Measurements from ENCODE around the gene ETS1.

The ETS1 gene

GRCh38 chr11:128540469-128540868 lies 46.9 kb downstream of the ETS1 start:
- DNase-seq (ENCODE audit: low read depth): no peak

DNA sequence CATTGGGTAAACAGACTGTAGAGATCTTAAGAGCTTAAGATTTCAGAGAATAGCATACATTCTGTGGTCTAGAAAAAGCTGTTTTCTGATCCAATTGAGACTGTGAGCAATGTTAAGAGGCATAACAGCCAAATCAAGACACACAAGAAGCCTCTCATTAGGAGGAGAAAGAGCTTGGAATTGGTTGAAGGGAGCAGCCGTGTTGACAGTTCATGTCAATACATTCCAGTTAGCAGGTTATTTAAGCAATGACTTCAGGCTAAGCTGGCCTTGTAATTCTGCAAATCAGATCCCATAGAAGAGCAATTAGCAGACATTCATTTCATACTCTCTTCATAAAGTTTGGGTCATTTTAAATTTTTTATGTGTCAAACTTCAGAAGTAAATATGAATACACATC lies 50.9 kb downstream of the ETS1 start:
- DNase-seq (ENCODE audit: low read depth): no peak

- DNase-seq (ENCODE audit: low read depth): no peak
Observed at GRCh38 chr11:128535468-128536457, 51.6 kb downstream of the ETS1 start.

GRCh38 chr11:128533472-128533871 lies 53.9 kb downstream of the ETS1 start:
- DNase-seq (ENCODE audit: low read depth): no peak

DNA sequence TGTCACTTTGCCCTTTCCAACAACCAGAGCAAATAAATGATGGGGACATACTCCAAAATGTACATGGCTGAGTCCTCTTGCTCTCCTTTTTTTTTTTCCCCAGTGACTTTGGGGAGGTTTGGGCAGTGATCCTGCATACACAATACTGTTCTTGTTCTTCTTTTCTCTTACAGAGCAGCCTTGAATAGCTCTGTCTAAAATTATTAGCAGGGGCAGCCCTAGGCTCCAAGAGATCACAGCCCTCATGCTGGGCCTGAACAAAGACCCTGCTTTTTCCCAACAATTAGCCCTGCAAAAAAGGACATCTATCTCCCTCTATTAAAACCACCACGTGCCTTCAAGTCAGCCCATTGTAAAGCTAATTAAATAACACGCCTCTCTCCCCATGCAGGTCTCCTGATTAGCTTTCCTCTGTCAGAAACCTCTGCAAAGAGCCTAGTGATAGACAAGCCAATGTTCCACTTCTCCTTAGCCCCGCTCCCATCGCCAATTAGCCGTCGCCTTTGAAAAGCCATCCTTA lies 54.7 kb downstream of the ETS1 start:
- DNase-seq (ENCODE audit: low read depth): no peak

- DNase-seq (ENCODE audit: low read depth): no peak
Observed at GRCh38 chr11:128532016-128532571, 55.3 kb downstream of the ETS1 start.

GRCh38 chr11:128531588-128531987 lies 55.8 kb downstream of the ETS1 start:
- no peak for DNase-seq (ENCODE audit: low read depth)

DNA sequence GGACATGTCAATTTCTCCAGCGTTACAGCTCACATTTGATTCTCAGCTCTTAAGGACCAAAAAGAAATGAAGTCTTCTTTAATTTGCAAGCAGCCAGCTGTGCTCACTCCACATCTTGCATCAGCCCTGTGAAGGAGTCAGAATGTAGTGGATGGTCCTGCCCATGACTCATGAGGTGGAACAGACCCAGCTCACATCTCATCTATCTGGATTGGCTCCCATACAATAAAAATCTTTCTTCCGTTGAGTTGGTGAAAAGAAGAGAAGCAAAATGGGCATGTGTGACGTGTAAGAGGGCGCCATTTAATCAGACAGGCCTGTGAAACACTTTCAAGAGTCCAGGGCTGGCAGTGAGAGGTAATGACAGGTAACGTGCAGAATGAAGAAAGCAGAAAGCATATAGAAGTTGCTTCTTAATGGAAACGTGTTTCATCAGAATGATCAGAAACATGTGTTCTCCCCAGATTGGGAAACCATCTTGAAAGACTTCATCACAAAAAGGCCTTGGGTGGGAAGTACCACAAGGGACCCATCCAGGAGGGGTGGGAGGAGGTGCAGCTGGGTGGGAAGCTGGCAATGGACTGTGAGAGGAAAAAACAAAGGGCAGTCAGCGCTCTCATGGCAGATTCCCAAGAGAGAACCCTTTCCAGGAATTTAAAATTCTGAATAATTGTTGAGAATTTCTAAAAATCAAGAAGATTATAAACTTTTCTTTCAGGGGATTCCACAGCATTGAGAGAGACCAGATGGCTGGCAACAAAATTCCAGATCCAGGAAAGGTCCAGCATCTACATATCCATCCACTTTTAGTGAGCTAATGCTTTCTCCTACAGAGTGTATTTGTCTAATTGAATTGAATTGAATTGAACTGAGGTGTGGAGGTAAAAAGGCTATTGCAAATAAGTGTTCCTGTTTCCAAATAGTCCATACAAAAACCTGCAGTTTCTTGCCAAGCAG lies 57.0 kb downstream of the ETS1 start:
- DNase-seq (ENCODE audit: low read depth): peak; percentile 87

GRCh38 chr11:128528294-128528693 lies 59.1 kb downstream of the ETS1 start:
- no peak for DNase-seq (ENCODE audit: low read depth)

GRCh38 chr11:128527046-128527445 lies 60.3 kb downstream of the ETS1 start:
- DNase-seq (ENCODE audit: low read depth): no peak

DNA sequence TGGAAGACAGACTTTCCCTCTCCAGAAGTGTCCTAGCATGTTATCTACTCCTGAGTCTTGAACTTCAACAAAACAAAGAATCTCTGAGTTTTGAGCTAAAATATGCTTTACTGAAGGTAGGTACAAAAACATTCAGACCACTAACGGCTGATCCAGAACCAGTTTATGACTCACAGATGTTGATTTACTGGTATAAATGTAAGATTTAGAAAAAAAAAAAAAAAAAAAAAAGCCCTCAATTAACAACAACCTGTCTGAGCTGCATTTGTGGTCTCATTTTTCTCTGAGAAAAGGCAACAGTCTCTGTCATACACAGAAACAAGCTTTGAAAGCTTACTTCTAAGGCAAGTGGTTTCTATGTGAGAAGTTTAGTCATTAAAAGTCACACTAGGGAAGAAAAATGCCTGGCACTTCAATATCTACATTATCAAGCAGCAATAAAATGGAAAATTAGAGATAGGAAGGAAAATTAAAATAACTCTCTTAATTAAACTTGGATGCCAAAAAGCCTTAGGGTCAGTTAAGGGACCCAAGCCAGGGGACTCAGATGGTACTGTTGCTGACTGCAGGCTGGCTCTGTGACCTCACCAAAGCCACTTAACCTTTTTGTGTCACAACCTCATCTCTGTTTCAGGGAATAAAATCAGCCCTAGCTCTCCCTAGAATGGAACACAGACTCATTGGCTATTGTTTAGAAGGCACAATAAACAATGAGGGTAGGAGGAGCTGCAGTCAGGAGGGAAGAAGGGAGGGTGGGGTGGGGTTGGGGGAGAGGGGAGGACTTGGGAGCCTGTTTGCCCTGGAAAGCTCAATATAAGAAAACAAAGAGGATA lies 61.7 kb downstream of the ETS1 start:
- no peak for DNase-seq (ENCODE audit: low read depth)

- DNase-seq (ENCODE audit: low read depth): no peak
Observed at GRCh38 chr11:128524172-128524571, 63.2 kb downstream of the ETS1 start.

DNA sequence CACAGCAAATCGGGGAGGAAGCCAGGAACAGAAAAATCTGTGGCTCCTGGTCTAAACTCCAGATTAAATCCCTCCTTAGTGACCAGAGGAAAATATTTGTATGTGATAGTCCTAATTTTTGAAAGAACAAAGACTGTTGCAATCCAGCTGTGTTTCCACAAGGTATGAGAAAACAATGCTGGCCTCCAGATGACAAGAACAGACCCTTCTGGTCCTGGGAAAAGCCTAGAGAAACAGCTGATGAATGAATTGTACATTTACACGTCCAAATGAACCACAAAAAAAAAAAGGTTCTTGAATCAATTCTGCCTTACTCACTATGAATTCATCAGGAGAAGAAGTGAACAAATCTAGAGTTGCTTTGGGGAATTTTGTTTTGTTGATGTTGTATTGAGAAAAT lies 63.7 kb downstream of the ETS1 start:
- DNase-seq (ENCODE audit: low read depth): no peak

DNA sequence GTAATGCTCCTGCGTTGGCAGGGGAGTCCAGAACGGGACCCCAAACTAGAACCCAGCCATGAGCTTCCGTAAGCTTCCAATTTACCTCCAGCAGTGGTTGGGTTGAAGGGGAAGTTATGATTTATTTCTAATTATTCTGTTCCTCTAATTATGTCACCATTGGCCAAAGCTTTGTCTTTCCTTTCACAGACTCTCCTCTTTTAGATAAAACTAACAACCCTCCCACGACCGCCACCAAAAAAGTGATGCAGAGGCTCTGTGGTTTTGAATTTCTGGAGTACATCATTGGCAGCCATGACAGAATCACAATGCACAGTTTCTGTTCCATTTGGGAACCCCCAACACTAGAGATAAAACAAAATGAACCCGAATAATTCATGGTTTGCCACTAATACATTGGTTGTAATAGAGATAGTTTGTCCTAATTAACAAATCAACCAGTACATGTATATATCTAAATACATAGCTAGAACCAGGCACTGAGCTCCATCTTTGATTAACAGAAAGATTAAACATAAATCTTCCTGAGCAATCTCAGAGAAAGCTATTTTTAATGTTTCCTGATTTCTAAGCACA lies 64.3 kb downstream of the ETS1 start:
- DNase-seq (ENCODE audit: low read depth): no peak

DNA sequence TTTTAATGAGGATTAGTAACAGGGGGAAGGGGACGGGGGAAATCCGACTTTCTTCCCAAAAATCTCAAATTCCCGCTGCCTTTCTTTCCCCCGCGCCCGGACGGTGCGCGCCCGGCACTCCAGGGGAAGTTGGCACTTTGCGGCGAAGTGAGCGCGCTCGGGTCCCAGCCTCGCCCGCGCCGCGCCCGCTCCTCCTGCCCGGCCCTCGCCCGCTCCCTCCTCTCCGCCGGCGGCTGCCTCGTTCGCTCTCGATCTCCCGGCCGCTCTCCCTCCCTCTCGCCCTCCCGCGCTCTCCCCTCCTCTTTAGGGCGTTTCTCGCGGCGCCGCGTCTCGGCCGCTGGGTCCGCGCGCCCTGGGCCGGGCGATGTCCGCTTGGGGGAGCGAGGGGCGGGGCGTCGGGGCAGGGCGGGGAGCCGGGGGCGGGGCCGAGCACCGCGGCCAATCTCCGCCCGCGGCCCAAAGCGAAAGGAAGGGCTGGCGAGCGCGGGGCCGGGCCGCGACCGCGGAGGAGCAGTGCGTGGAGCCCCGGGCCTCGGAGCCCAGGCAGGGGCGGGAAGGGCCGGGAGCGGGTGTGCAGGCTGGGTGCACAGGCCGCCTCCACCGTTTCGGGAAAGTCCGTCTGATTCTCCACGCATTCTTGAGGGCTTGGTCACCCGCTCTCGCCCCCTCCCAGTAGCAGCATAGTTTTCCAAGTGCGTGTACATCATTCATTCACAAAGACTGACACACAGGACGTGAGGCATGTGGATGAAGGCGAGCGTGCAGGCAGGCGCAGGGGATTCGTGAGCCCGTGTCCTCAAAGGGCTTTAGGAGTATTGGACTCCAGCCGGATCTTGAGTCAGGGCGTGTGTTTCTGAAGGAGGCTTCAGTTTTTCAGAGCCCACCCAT lies 65.1 kb downstream of the ETS1 start:
- DNase-seq (ENCODE audit: low read depth): peak; percentile 97

DNA sequence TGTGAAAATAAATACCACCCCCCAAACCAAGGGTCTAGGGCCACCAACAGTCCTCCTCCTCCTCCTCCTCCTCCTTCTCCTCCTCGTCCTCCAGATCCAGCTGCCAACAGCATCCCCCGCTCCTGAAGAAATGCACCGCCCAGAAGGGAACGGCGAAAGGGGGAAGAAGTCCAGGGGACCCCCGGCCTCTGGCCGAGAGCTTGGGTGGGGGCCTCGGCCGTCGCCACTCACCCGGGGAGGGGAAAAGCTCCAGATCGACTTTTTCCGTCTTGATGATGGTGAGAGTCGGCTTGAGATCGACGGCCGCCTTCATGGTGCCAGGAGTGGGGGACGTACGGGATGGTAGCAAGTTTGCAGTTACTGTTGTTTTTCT lies 65.7 kb downstream of the ETS1 start:
- DNase-seq (ENCODE audit: low read depth): no peak

DNA sequence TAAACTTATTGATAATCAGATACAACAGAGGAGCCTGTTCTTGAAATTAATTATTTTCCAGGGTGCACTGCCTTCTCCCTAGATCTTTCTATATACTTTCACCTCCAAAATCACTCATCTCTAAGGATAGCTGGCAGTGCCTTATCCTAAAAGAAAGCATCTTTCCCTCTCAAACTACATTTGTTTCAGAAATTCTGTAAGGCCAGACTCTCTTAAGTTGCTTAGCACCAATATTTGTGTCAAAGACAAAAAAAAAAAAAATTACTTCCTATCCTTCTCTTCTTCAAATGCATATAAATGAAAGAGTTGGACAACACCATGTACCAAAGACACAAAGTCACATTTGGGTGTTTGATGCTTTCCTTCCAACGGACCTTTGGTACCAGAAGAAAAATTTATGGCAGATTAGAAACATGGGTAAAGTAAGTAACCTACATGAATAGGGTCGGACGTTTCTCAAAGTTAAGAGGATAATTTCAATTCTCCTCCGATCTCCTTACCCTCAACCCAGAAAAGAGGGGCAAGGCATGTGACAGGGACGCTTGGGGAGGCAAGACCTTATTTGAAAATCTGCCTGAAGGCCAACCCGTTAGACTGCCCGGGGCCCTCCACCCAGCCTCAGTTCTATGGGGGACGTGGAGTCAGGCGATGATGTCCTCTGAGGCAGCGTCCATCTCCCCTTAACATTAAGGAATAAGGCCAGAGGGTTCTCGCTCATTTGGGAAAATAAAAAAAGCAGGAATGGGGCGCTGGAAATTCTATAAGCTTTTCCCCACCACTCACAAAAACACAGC lies 66.3 kb downstream of the ETS1 start:
- DNase-seq (ENCODE audit: low read depth): no peak

- no peak for DNase-seq (ENCODE audit: low read depth)
Observed at GRCh38 chr11:128520206-128520887, 67.0 kb downstream of the ETS1 start.

Measured in stromal cell of bone marrow (primary cell).